Neural crest cell (in vitro differentiated cells): ENCODE measurements around the gene GABRD. TPM values are rescaled to one million over a fixed set of nuclear protein-coding genes. Genes with fewer than 3 reads are reported as not detected.

ENCODE experiments used
- DNase-seq: peaks from one replicate; pipeline ENCODE4 v3.0.0; 2021; ENCODE audit warnings: low read depth, mixed read lengths, low spot score
- H3K27ac Mint-ChIP-seq: one replicate; pipeline ENCODE4 v1.8.0; 2021; ENCODE audit warnings: mild to moderate bottlenecking, mixed read lengths; ENCODE audit not compliant: unreplicated experiment
- H3K27me3 Mint-ChIP-seq: 2 replicates; pipeline ENCODE4 v1.8.0; 2021; ENCODE audit warnings: low read depth, mild to moderate bottlenecking, mixed read lengths
- H3K36me3 Mint-ChIP-seq: 2 replicates; pipeline ENCODE4 v1.8.0; 2021; ENCODE audit warnings: low read depth, mild to moderate bottlenecking, mixed read lengths
- H3K4me1 Mint-ChIP-seq: 2 replicates; pipeline ENCODE4 v1.8.0; 2021; ENCODE audit warnings: mixed read lengths
- H3K4me3 Mint-ChIP-seq: one replicate; pipeline ENCODE4 v1.8.0; 2021; ENCODE audit warnings: mild to moderate bottlenecking, mixed read lengths
- H3K9me3 Mint-ChIP-seq: 2 replicates; pipeline ENCODE4 v1.8.0; 2021; ENCODE audit warnings: mixed read lengths
- CTCF ChIP-seq: fragments of 200-600 bp; sonication (generic); conservative IDR thresholded peaks from 2 replicates; pipeline ENCODE4 v1.5.0; 2021; ENCODE audit warnings: antibody characterized with exemption, mild to moderate bottlenecking
- total RNA-seq: library from RNA; stranded (reverse); gene quantifications from 2 replicates; pipeline ENCODE4 v1.2.1, GENCODE V29; 2021

The GABRD gene
- total RNA-seq, 1 donor from 2014 or later: 0.54 TPM

DNA sequence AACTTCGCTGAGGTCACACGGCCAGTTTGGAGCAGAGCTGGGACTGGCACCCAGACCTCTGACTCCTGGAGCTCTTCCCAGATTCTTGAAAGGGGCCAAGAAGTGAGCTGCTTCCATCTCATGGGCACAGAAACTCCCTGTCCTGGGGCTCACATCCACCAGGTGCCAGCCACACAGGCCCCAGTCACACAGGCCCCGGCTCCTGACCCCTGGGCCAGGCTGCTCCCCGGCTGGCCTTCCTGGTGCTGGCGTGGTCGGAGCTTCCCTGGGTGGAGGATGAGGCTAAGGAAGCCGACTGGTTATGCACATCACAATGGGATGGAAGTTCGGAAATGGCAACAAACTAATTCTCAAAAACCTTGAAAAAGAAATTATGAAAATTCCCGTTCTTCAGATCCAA lies 3.0 kb upstream of the GABRD start:
- Mint-ChIP-seq H3K4me3 (no peak overlapping the region), H3K4me1 (peaks cover 4% of the 10 kb centered on the region), H3K9me3 (no peaks in the 10 kb centered on the region), H3K27me3 (peaks cover 66% of the 10 kb centered on the region), H3K36me3 (no peaks in the 10 kb centered on the region), H3K27ac (no peak overlapping the region)
- TF ChIP-seq CTCF: no peak
- DNase-seq: no peak

DNA sequence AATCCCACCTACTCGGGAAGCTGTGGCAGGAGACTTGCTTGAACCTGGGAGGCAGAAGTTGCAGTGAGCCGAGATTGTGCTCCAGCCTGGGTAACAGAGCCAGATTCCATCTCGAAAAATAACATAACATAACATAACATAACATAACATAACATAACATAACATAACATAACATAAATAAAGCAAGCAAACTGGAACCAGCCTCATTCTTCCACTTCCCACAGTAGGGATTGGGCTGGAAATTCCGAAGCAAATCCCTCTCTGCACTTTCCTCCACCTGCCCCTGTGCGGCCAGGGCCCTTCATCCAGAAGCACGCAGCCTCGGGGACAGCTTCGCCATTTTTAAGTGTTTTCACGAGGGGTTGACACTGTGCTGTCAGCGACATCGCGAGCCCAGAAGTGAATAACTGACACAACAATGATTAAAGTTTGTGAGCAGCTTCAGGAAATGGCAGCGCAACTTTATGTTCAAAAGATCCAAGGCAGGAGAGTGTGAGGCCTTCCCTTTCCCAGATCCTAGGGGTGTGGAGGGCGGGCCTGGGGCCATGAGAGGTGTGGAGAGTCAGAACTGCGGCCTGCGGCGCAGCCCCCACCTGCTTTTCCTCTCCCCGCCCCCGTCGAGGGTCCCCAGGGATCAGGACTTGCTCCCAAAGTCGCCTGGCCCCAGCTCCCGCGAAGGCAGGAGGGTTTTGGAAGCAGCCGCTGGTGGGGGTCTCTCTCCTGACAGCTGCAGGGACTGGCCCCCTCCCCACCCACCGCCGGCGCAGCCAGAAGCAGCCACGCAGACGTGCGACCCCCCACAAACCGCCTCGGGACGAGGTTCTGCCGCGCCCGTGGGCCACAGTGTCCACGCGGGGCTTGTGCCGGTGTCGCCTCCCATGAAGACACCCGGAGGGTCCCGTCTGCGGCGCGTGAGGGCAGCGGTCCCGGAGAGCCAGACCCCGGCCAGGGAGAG lies 651 bp upstream of the GABRD start:
- H3K9me3 Mint-ChIP-seq: no peaks in the 10 kb centered on the region
- peaks cover 79% of the 10 kb centered on the region for H3K27me3 Mint-ChIP-seq
- peak overlapping the region; percentile 57 for H3K4me3 Mint-ChIP-seq
- no peak overlapping the region for H3K27ac Mint-ChIP-seq
- H3K36me3 Mint-ChIP-seq: no peaks in the 10 kb centered on the region
- peaks cover 4% of the 10 kb centered on the region for H3K4me1 Mint-ChIP-seq
- TF ChIP-seq CTCF: no peak
- DNase-seq: no peak

DNA sequence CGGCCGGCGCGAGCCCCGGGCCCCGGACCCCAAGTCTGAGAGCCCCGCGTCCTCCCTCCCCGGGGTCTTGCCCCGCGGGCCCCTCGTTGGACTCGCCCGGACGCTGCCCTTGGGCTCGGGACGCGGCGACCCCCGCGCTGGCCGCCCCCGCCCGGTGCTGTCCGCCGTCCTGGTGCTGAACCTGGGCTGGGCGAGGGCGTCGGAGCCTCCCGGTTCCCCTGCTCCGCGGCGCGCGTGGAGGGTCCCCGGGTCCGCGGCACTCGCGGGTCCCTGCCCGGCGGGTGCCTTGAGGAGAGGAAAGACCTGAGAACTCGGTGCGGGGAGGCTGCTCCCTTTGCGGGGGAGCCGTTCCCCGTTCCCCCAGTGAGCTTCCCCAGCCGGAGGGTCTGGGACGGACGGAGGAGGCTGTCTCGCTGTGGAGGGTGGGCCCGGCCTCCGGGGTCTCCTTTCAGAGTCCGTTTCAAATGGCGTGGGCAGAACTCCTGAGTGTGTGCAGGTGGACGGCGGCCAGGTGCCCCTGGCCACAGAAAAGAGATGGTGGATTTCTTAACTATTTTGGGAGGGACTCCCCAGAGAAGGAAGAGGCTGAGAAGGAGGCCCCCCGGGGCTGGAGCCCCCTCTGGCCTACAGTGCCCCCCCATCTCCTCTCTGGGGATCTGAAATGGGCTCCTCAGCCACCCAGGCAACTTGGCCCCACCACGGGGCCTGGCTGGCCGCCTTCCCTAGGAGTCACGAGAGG lies 595 bp downstream of the GABRD start:
- Mint-ChIP-seq H3K36me3 (no peaks in the 10 kb centered on the region), H3K27me3 (peaks cover 75% of the 10 kb centered on the region), H3K9me3 (no peaks in the 10 kb centered on the region), H3K4me1 (peaks cover 4% of the 10 kb centered on the region), H3K4me3 (no peak overlapping the region), H3K27ac (no peak overlapping the region)
- DNase-seq: peak; percentile 43
- TF ChIP-seq CTCF: no peak

DNA sequence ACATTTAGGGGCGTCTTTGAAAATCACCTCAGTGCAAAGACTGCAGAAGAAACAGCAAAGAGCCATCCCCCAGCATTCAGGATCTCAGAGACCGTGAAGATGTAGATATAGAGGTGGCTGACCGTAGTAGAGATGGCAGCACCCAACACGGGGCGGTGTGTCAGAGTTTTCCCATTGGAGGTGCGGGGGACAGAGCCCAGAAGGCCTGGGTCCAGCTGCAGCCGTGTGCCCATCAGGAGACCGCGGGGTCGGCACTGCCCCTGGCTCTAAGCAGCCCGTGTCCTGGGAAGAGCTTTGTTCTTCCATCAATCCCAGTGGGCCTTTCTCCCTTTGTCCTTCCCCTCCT lies 1.1 kb downstream of the GABRD start:
- no peak overlapping the region for H3K27ac Mint-ChIP-seq
- peaks cover 70% of the 10 kb centered on the region for H3K27me3 Mint-ChIP-seq
- DNase-seq: no peak
- no peak overlapping the region for H3K4me3 Mint-ChIP-seq
- no peak for TF ChIP-seq CTCF
- H3K36me3 Mint-ChIP-seq: no peaks in the 10 kb centered on the region
- peaks cover 4% of the 10 kb centered on the region for H3K4me1 Mint-ChIP-seq
- H3K9me3 Mint-ChIP-seq: no peaks in the 10 kb centered on the region

DNA sequence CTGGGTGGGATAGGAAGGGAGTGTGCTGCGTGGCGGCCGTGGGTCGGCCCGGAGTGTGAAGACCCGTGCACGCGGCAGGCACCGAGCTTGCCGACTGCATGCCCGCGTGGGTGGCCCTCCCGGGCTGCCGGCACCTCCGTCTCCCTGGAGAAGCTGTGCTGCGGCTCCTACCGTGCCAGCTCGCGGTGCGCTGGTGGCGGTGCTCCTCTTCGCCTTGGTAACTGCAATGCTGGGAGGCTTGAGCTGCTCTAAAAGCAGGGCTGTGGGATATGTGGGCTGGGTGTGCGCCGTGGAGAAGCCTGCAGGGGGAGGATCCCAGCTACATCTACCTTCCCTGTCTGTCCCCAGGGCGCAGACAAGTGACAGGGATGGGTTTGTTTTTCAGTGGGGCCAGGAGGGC lies 2.4 kb downstream of the GABRD start:
- TF ChIP-seq CTCF: no peak
- Mint-ChIP-seq H3K36me3 (no peaks in the 10 kb centered on the region), H3K4me1 (peaks cover 4% of the 10 kb centered on the region), H3K27ac (no peak overlapping the region), H3K27me3 (peaks cover 59% of the 10 kb centered on the region), H3K9me3 (no peaks in the 10 kb centered on the region), H3K4me3 (no peak overlapping the region)
- DNase-seq: no peak
